Urinary bladder (tissue), 4 donors: Measurements from ENCODE around the gene RGS10. TPM values are rescaled to one million over a fixed set of nuclear protein-coding genes. Genes with fewer than 3 reads are reported as not detected.

Source experiments
- DNase-seq: peaks from one replicate; pipeline ENCODE4 v3.0.0-alpha.2; 2015; ENCODE audit errors: extremely low spot score
- H3K27ac ChIP-seq: one replicate; pipeline ENCODE4 v1.5.1; 2013; ENCODE audit warnings: low read depth, mild to moderate bottlenecking, moderate library complexity
- H3K36me3 ChIP-seq: one replicate; pipeline ENCODE4 v1.6.1; 2013; ENCODE audit warnings: mild to moderate bottlenecking, moderate library complexity; ENCODE audit not compliant: insufficient read depth
- H3K4me1 ChIP-seq: one replicate; pipeline ENCODE4 v1.6.1; 2013; ENCODE audit warnings: mild to moderate bottlenecking, moderate library complexity; ENCODE audit not compliant: insufficient read depth
- H3K4me3 ChIP-seq: one replicate; pipeline ENCODE4 v1.5.1; 2013; ENCODE audit warnings: low read depth, low read length
- WGBS: extraction: QIAGEN DNeasy Blood & Tissue Kit; methylation state at CpG from one replicate; pipeline ENCODE4 v1.1.7; 2013; 5-methylcytosine and 5-hydroxymethylcytosine counted together
- polyA plus RNA-seq: library from polyadenylated mRNA; stranded (reverse); fragments of 200-250 nt; gene quantifications from one replicate; pipeline ENCODE4 v1.2.3, GENCODE V29; 2013
- total RNA-seq: library from RNA; depleted of rRNA; stranded (reverse); fragments of >200 nt; gene quantifications from one replicate; pipeline ENCODE4 v1.2.3, GENCODE V29; 2014
- donor health status: healthy with polysubstance abuse.
- donor health status: healthy.

RGS10 gene
- total and polyA plus RNA-seq, 2 donors: 44.8 to 62.4 TPM

- no peaks in the 10 kb centered on the region for H3K4me1 ChIP-seq
- WGBS: 90% methylated on average over 17 of the region's 17 CpGs
- H3K4me3 ChIP-seq: no peak overlapping the region
- H3K27ac ChIP-seq: no peak overlapping the region
- no peaks in the 10 kb centered on the region for H3K36me3 ChIP-seq
- no peak for DNase-seq
Measured at GRCh38 chr10:119459681-119460340, 82.7 kb downstream of the RGS10 start.

GRCh38 chr10:119457966-119458766 is 84.4 kb downstream of the RGS10 start:
- H3K36me3 ChIP-seq: no peaks in the 10 kb centered on the region
- H3K4me3 ChIP-seq: no peak overlapping the region
- no peaks in the 10 kb centered on the region for H3K4me1 ChIP-seq
- H3K27ac ChIP-seq: no peak overlapping the region
- WGBS: 93% methylated on average over 28 of the region's 28 CpGs
- DNase-seq: no peak

- DNase-seq: no peak
- WGBS: 90% methylated on average over 7 of the region's 7 CpGs
- Histone ChIP-seq H3K4me1 (no peaks in the 10 kb centered on the region), H3K4me3 (no peak overlapping the region), H3K36me3 (no peaks in the 10 kb centered on the region), H3K27ac (no peak overlapping the region)
Measured at GRCh38 chr10:119456435-119456810, 86.1 kb downstream of the RGS10 start.

- 93% methylated on average over 23 of the region's 23 CpGs for WGBS
- no peak for DNase-seq
- no peak overlapping the region for H3K4me3 ChIP-seq
- no peaks in the 10 kb centered on the region for H3K36me3 ChIP-seq
- no peaks in the 10 kb centered on the region for H3K4me1 ChIP-seq
- no peak overlapping the region for H3K27ac ChIP-seq
Measured at GRCh38 chr10:119455609-119456434, 86.7 kb downstream of the RGS10 start.

- DNase-seq: no peak
- no peak overlapping the region for H3K27ac ChIP-seq
- no peak overlapping the region for H3K4me3 ChIP-seq
- H3K4me1 ChIP-seq: no peaks in the 10 kb centered on the region
- WGBS: 94% methylated on average over 18 of the region's 18 CpGs
- H3K36me3 ChIP-seq: no peaks in the 10 kb centered on the region
Measured at GRCh38 chr10:119454990-119455389, 87.5 kb downstream of the RGS10 start.

GRCh38 chr10:119454316-119454715 is 88.2 kb downstream of the RGS10 start:
- DNase-seq: no peak
- H3K36me3 ChIP-seq: no peaks in the 10 kb centered on the region
- H3K4me3 ChIP-seq: no peak overlapping the region
- H3K27ac ChIP-seq: no peak overlapping the region
- no peaks in the 10 kb centered on the region for H3K4me1 ChIP-seq
- WGBS: 86% methylated on average over 13 of the region's 13 CpGs

GRCh38 chr10:119453313-119453712 is 89.2 kb downstream of the RGS10 start:
- 93% methylated on average over 11 of the region's 11 CpGs for WGBS
- Histone ChIP-seq H3K36me3 (no peaks in the 10 kb centered on the region), H3K4me1 (no peaks in the 10 kb centered on the region), H3K27ac (no peak overlapping the region), H3K4me3 (no peak overlapping the region)
- DNase-seq: no peak

- Histone ChIP-seq H3K27ac (no peak overlapping the region), H3K4me3 (no peak overlapping the region), H3K36me3 (no peaks in the 10 kb centered on the region), H3K4me1 (no peaks in the 10 kb centered on the region)
- 95% methylated on average over 14 of the region's 14 CpGs for WGBS
- no peak for DNase-seq
Measured at GRCh38 chr10:119452396-119452795, 90.1 kb downstream of the RGS10 start.

GRCh38 chr10:119451300-119451896 is 91.1 kb downstream of the RGS10 start:
- Histone ChIP-seq H3K4me3 (no peak overlapping the region), H3K27ac (no peak overlapping the region), H3K4me1 (no peaks in the 10 kb centered on the region), H3K36me3 (no peaks in the 10 kb centered on the region)
- no peak for DNase-seq
- WGBS: 92% methylated on average over 16 of the region's 16 CpGs

GRCh38 chr10:119450606-119451299 is 91.8 kb downstream of the RGS10 start:
- H3K27ac ChIP-seq: no peak overlapping the region
- no peak for DNase-seq
- no peaks in the 10 kb centered on the region for H3K36me3 ChIP-seq
- no peaks in the 10 kb centered on the region for H3K4me1 ChIP-seq
- H3K4me3 ChIP-seq: no peak overlapping the region
- 82% methylated on average over 16 of the region's 16 CpGs for WGBS
